Activated naive CD4-positive, alpha-beta T cell treated with anti-CD3 and anti-CD28 coated beads, Interleukin-2, amount 50 U/mL, for 24 hours (primary cell): ENCODE data around the gene SAMD4A.
A peak's percentile ranks its signal among the peaks of the same experiment; 100 is the strongest.

Source experiments
- H3K27ac Mint-ChIP-seq: one replicate; pipeline ENCODE4 v1.8.0; 2021; ENCODE audit warnings: mild to moderate bottlenecking, mixed read lengths
- H3K27me3 Mint-ChIP-seq: one replicate; pipeline ENCODE4 v1.8.0; 2021; ENCODE audit warnings: mixed read lengths
- H3K36me3 Mint-ChIP-seq: one replicate; pipeline ENCODE4 v1.8.0; 2021; ENCODE audit warnings: mixed read lengths
- H3K4me1 Mint-ChIP-seq: one replicate; pipeline ENCODE4 v1.8.0; 2021; ENCODE audit warnings: mixed read lengths
- H3K4me3 Mint-ChIP-seq: one replicate; pipeline ENCODE4 v1.8.0; 2021; ENCODE audit warnings: mild to moderate bottlenecking, mixed read lengths
- H3K9me3 Mint-ChIP-seq: one replicate; pipeline ENCODE4 v1.8.0; 2021; ENCODE audit warnings: mixed read lengths

The SAMD4A gene

DNA sequence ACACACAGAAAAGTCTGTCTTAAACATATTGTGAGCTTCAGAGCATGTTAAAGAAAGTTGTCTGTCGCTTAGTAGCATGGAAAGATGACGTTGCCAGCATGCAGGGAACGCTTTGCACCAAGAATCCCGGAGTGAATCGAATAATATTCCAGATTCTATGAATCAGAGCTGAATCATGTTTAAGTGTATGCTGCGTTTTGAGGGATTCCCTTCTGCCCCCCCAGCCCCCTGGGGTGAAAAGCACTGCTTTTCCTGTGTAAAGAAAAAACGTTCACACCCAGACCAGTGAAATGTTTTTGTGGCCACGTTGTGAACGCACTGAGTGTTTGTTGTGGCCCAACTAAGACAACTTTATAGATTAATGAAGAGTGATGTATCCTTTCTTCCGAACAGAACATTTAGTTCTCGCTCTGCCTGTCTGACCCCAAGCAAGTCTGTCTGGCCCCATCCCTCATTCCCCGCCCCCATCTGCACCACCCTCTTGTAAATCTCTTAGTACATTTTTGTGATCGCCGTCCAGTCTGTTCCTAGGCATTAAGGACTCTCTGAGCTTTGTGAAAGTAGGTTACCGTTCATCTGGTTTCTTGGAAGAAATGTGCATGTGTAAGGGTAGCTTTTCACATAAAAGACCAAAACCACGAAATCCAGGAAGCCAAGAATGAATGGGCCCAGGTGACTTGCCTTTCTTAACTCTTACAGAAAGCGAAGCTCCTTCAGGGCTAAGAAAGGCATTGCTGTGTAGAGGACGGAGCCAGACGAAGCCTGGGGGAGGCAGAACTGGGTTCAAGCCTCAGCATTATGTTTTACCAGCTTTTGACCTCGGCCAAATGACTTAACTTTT lies 103.0 kb downstream of the SAMD4A start:
- peaks cover 9% of the 10 kb centered on the region for H3K4me1 Mint-ChIP-seq
- H3K36me3 Mint-ChIP-seq: no peaks in the 10 kb centered on the region
- H3K27me3 Mint-ChIP-seq: peaks cover 5% of the 10 kb centered on the region
- no peaks in the 10 kb centered on the region for H3K9me3 Mint-ChIP-seq
- no peak overlapping the region for H3K27ac Mint-ChIP-seq
- no peak overlapping the region for H3K4me3 Mint-ChIP-seq

DNA sequence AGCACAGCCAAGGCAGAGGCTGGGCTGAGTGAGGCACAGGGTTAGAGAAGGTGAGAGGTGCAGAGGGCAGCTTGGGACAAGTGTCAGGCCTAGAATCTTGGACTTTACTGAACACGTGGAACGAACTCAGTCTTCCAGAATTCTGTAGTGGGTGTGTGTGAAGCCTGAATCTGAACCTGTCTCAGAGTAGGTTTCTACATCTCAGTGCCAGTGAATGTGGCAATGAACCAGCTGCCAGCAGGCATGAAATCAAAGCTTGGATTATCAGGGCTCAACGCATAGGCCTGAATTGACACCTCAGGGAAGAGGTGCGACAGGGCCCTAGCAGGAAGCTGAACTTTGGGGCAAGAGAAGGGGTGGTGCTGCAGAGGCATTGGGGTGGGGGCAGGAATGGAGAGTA lies 104.6 kb downstream of the SAMD4A start:
- Mint-ChIP-seq H3K4me3 (no peak overlapping the region), H3K27me3 (peaks cover 5% of the 10 kb centered on the region), H3K27ac (no peak overlapping the region), H3K9me3 (no peaks in the 10 kb centered on the region), H3K4me1 (peaks cover 9% of the 10 kb centered on the region), H3K36me3 (no peaks in the 10 kb centered on the region)

DNA sequence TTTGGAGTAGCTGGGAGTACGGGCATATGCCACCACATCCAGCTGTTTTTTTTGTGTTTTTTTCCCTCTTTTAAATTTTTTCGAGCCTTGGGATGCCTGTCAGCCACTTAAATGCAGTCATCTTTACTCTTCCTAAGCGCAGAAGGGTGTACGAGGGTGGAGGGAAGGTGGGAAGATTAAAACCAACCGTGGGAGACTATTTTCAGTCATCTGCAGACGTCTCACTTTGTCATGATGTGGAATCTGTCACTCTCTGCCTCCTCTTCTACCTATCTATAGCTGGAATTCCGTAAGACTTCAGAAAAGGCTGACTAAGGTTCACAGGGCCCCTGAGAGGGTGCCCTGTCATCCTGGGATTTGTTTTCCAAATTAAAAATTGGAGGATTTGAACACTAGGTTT lies 105.3 kb downstream of the SAMD4A start:
- Mint-ChIP-seq H3K4me1 (peaks cover 9% of the 10 kb centered on the region), H3K9me3 (no peaks in the 10 kb centered on the region), H3K27ac (no peak overlapping the region), H3K4me3 (no peak overlapping the region), H3K27me3 (peaks cover 5% of the 10 kb centered on the region), H3K36me3 (no peaks in the 10 kb centered on the region)

DNA sequence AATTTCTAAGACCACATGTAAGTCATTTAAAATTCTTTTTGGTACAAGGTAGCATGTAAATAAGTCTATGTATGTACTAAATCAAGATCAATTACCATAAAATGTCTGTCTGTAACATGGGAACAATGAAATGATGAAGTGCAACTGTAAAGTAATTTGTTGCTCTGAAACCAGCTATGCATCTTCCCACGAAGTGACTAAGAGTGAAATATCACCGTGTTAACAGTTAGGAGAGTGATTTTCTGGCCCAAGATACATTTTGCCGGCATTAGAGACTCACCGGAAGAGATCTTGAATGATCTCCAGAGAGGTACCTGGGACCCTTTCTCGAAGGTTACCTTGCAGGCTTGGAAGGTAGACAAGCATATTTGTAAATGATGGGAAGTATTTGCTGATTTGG lies 105.8 kb downstream of the SAMD4A start:
- Mint-ChIP-seq H3K4me1 (peaks cover 9% of the 10 kb centered on the region), H3K27ac (no peak overlapping the region), H3K9me3 (no peaks in the 10 kb centered on the region), H3K4me3 (no peak overlapping the region), H3K36me3 (no peaks in the 10 kb centered on the region), H3K27me3 (peaks cover 5% of the 10 kb centered on the region)

DNA sequence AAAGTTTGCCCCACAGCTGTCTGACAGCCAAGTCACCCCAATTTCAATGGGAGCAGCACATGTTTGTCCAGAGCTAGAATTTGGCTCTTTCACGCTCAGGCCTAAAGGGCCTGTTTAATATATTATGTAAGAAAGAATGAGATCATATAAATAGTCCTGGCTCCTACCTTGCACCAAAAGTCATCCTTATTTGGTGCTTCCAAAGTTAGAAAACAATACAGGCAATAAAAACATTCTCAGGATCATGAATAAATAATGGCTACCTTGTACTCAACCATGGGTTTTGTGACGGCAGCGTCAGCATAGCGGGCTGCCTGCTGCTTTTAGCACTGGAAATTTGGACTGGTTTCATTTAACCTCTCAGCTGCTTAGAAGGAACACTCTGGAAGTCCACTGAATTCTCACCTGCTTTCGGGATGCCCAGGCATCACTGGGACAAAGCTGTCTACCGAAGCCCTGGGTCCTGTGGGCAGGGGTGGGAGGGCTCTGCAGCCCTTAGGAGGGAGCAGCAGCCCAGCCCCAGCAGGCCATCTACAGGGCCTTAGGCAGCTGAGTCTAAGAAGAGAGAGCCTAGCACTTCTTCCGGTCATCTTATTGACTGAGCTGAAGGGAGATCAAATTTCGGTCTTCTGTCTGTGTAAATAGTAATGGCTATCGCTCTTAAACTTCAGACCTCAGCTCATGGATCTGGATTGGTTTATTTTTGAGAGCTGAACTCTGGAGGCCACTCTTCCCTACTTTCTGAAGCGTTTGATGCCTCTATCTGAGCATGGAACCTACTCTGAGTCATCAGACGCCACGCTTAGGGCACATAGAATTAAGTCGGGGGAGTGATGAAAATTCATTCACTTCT lies 106.5 kb downstream of the SAMD4A start:
- no peak overlapping the region for H3K27ac Mint-ChIP-seq
- peaks cover 5% of the 10 kb centered on the region for H3K27me3 Mint-ChIP-seq
- no peaks in the 10 kb centered on the region for H3K9me3 Mint-ChIP-seq
- H3K4me3 Mint-ChIP-seq: no peak overlapping the region
- H3K4me1 Mint-ChIP-seq: peaks cover 9% of the 10 kb centered on the region
- no peaks in the 10 kb centered on the region for H3K36me3 Mint-ChIP-seq

DNA sequence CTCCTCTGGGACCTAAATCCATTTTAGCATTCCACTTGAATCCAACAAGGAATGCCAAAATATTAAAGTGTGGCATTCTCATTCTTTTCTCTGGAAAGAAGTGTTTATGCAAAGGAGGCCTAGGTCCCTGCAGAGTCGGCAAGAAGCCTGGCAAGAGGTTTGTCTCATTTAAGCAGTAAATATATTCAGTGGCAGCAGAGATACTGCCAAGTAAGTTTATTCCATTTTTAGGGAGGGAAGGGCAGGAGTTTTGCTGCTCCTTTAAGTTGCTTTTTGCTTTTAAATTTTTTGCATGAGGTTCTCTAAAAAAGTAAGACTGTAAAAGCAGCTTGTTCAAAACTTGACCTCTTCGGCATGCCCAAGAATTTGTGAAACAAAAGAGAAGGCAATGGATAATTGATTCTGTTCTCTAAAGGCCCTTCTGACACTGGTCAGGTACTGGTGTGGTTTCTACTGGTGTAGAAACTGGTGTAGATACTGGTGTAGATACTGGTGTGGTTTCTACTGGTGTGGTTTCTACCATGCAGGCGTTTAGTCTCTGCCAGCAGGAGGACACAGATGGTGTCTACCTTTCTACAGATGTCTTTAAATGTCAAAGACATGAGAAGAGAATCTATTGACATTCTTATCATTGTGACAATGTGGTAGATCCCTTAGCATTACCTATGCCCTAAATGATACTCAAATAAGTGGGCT lies 107.3 kb downstream of the SAMD4A start:
- H3K27ac Mint-ChIP-seq: no peak overlapping the region
- peaks cover 5% of the 10 kb centered on the region for H3K27me3 Mint-ChIP-seq
- no peaks in the 10 kb centered on the region for H3K9me3 Mint-ChIP-seq
- no peaks in the 10 kb centered on the region for H3K36me3 Mint-ChIP-seq
- H3K4me3 Mint-ChIP-seq: no peak overlapping the region
- H3K4me1 Mint-ChIP-seq: peaks cover 9% of the 10 kb centered on the region

DNA sequence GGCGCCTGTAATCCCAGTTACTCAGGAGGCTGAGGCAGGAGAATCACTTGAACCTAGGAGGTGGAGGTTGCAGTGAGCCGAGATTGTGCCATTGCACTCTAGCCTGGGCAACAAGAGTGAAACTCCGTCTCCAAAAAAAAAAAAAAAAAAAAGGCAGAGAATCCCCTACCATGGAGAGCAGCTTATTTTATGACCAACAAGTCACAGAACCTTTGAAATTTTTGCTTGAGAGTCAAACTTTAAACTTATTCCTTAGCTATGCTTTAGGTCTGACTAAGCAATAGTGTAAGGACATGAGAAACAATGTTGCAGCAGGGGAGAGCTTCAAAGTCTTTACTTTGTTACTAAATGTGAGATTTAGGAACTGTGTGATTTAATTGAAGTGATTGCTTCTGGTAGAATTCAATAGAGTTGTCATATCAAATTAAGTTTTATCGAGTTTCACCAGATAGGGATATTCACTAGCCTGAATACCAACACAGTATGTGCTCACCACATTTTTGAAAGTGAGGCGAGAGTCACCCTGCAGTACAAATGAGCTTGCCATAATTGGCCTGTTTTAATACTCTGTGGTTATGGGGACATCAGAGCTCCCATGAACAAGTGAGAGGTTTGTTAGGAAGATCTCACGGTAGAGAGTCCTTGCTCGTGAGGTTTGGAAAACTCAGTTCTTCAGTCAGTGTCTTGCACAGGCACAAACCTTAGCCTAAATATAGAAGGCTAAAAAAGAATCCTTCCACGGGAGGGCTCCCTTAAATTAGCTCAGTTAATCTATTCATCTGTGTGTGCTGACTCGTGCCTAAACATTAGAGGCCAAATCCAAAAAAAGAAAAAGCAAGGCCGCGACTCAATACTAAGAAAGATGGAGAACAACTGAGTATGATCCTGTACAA lies 108.6 kb downstream of the SAMD4A start:
- H3K4me3 Mint-ChIP-seq: no peak overlapping the region
- H3K4me1 Mint-ChIP-seq: peaks cover 5% of the 10 kb centered on the region
- H3K9me3 Mint-ChIP-seq: no peaks in the 10 kb centered on the region
- no peaks in the 10 kb centered on the region for H3K36me3 Mint-ChIP-seq
- H3K27ac Mint-ChIP-seq: no peak overlapping the region
- H3K27me3 Mint-ChIP-seq: peaks cover 5% of the 10 kb centered on the region

DNA sequence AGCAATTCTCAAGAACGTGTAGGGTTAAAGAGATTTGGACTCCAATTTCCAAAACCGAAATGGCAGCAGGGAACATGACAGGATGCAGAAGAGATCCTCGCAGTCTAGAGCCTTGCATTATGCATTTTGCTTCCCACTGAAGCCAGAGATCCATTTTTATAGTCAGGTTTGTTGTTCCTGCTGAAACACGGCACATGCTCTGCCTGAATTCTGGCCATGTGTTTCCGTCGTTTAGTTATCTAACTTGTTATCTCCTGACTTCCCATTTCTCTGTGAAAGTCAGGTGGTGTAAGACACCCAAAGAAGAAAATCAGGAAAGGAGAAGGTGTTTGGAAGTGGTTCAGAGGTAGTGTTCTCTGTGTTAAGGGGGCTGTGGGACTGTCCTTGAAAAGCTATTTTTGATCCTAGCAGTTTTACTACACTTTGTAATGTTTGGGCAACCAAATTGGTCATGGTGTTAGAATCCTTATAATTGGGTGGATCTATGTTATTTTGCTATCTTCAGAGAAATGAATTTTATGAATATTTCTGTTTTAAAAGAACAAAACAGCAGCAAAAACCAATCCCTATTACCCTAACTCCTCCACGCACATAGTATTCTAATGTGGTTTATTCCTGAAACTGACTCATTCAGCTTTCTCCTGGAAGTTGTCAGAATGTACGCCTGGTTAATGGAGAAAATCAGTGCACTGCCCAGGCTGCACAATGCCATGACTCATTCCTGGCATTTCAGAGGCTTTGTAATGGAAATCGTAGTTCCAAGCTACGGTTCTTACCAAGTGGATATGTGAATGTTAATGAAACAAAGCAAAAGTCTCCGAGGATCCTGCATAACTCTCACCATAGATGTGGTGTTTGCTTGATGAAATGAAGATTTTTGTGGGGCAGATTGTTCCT lies 110.1 kb downstream of the SAMD4A start:
- H3K4me3 Mint-ChIP-seq: no peak overlapping the region
- no peaks in the 10 kb centered on the region for H3K9me3 Mint-ChIP-seq
- H3K4me1 Mint-ChIP-seq: no peaks in the 10 kb centered on the region
- H3K36me3 Mint-ChIP-seq: no peaks in the 10 kb centered on the region
- no peak overlapping the region for H3K27ac Mint-ChIP-seq
- H3K27me3 Mint-ChIP-seq: peaks cover 1% of the 10 kb centered on the region

DNA sequence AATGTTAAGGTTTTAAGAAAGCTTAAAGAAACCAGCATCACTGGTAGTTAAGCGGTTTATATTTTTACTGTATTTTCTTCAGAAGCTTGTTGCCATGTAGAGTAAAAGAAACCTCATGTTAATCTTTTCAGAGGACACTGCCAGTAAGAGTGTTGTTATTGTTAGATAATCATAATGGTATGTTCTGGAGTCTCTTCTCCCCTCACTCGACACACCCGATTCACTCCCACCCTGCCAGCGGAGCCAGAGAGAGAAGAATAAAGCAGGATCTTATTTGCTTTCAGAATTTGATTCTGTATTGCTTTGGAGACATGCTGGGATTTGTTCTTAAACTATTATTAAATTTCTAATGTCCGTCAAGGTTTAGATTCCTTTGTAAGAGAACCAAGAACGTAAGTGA lies 113.7 kb downstream of the SAMD4A start:
- Mint-ChIP-seq H3K27me3 (peaks cover 2% of the 10 kb centered on the region), H3K36me3 (no peaks in the 10 kb centered on the region), H3K27ac (no peak overlapping the region), H3K4me1 (no peaks in the 10 kb centered on the region), H3K9me3 (no peaks in the 10 kb centered on the region), H3K4me3 (no peak overlapping the region)

DNA sequence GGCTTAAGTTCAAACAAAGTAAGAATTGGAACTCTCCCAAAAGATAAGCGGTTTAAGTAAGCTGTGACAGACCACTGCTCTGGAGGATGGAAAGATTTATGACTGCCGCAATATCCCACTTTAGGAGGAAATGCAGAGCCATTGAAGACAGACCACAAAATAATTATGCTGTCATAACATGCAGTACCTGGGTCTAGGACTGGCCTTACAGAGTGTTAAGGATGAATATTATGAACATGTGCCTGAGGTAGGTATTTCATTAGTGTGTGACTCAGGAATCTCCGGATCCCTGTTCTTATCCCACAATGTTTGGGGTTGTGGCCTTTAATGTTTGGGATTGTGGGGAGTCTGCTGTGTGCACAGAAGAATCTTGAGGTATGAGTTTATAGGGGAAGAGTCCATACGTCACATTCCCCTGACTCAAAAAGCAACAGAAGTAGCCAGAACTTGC lies 114.9 kb downstream of the SAMD4A start:
- Mint-ChIP-seq H3K27me3 (peaks cover 3% of the 10 kb centered on the region), H3K36me3 (no peaks in the 10 kb centered on the region), H3K4me1 (no peaks in the 10 kb centered on the region), H3K4me3 (no peak overlapping the region), H3K27ac (no peak overlapping the region), H3K9me3 (no peaks in the 10 kb centered on the region)

DNA sequence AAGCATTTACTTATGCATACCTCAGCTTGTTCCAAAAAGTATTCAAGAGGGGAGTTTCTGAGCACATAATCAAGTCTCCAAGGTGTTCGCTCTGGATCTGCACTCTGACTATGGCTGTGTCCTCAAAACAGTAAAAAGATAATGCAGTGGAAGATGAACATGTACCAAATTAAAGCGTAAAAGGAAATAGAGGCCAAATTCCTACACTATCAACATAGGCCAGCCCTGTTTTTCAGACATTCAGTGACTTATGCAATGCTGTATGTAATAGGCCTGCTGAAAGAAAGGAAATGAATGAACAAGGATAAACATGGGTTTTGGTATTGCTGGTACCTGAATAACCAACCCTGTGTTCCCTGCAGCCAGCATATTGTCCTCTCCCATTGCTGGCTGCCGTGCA lies 115.7 kb downstream of the SAMD4A start:
- no peaks in the 10 kb centered on the region for H3K36me3 Mint-ChIP-seq
- H3K4me1 Mint-ChIP-seq: no peaks in the 10 kb centered on the region
- no peaks in the 10 kb centered on the region for H3K9me3 Mint-ChIP-seq
- H3K27me3 Mint-ChIP-seq: peaks cover 3% of the 10 kb centered on the region
- H3K27ac Mint-ChIP-seq: no peak overlapping the region
- H3K4me3 Mint-ChIP-seq: no peak overlapping the region

DNA sequence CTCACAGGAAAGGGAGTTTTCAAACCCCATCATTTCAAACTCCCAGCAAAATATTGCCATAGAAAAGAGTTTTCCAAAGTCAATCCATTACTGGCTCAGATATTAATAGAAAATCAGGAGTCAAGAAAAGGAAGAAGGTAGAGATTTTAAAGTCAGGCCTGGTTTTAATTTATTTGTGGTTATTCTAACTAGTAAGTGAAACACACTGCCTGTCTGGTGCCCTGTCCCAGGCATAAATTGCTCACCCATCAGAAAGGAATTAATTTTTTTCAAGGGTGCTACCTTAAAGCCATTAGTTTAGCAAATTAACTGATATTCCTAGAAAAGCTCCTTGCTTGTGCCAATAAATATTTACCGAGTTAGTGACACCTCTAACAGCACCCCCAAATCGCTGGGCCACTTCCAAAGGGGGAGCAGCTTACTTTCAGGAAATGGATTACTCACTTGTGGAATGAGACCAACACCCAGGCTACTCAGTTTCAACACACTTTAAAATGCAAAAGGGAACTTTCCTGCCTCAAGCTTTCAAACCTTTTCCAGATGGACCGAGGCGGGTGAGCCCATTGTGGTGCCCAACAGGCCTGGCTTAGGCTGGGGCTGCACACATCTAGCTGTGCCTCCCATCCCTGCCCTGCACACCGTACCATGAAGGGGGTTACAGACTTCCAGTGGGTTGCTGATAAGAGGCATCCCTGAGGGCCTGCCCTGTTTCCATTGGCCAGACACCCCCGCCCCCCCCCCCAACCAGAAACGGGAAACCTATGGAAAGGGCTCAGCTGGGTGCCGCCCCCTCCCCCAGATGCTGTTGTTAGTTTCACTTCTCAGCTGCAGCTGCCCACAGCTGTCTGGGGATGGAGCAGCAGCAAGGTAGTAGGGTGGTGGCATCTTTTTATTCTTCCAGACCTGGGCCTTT lies 117.2 kb downstream of the SAMD4A start:
- no peaks in the 10 kb centered on the region for H3K36me3 Mint-ChIP-seq
- no peaks in the 10 kb centered on the region for H3K9me3 Mint-ChIP-seq
- H3K27me3 Mint-ChIP-seq: peaks cover 3% of the 10 kb centered on the region

DNA sequence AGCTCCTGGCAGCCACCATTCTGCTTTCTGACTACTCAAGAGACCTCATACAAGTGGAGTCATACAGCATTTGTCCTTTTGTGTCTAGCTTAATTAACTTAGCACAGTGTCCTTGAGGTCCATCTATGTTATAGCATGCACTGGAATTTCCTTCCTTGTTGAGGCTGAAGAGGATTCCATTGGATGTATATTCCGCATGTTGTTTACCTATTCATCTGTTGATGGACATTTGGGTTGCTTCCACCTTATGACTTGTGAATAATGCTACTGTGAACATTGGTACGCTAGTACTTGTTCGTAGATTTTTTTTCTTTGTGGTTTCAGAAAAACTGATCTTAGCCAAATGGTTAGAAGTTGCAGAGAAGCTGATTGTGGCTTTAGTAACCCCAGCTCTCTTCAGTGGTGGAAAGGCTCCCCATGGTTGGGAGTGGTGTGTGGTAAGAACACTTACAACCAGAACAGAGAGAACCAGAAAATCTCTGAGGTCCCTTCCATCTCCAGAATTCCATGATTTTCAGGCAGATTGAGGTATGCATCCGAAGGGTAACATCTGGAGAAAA lies 118.4 kb downstream of the SAMD4A start:
- Mint-ChIP-seq H3K36me3 (no peaks in the 10 kb centered on the region), H3K9me3 (no peaks in the 10 kb centered on the region), H3K4me3 (no peak overlapping the region), H3K27ac (peak overlapping the region; percentile 53), H3K4me1 (no peaks in the 10 kb centered on the region), H3K27me3 (peaks cover 3% of the 10 kb centered on the region)

More for the DNA sequence above, 117.2 kb downstream of the SAMD4A start:
- Mint-ChIP-seq H3K4me1 (no peaks in the 10 kb centered on the region), H3K4me3 (no peak overlapping the region), H3K27ac (no peak overlapping the region)
